ENCODE data around the gene RILPL2.
"Not testable (repeated sequence)": the region's sequence is repeated elsewhere in the genome, so short reads cannot be mapped to it uniquely, and the experiment has no call there.

RILPL2 gene

GRCh38 chr12:123384318-123384993 lies 52.0 kb downstream of the RILPL2 start:
- DNase-seq (ENCODE audit: low read depth, low spot score) = peak; percentile 29

- DNase-seq (ENCODE audit: low read depth, low spot score) = no peak
Observed at GRCh38 chr12:123382684-123383083, 53.8 kb downstream of the RILPL2 start.

- DNase-seq (ENCODE audit: low read depth, low spot score) = no peak
Observed at GRCh38 chr12:123379391-123379790, 57.1 kb downstream of the RILPL2 start.

GRCh38 chr12:123372415-123372814 lies 64.1 kb downstream of the RILPL2 start:
- DNase-seq (ENCODE audit: low read depth, low spot score) = not testable (repeated sequence)

GRCh38 chr12:123371667-123372368 lies 64.7 kb downstream of the RILPL2 start:
- DNase-seq (ENCODE audit: low read depth, low spot score) = not testable (repeated sequence)

- DNase-seq (ENCODE audit: low read depth, low spot score) = no peak
Observed at GRCh38 chr12:123369229-123369628, 67.3 kb downstream of the RILPL2 start.

- not testable (repeated sequence) for DNase-seq (ENCODE audit: low read depth, low spot score)
Observed at GRCh38 chr12:123368431-123368830, 68.1 kb downstream of the RILPL2 start.

- no peak for DNase-seq (ENCODE audit: low read depth, low spot score)
Observed at GRCh38 chr12:123367511-123367910, 69.0 kb downstream of the RILPL2 start.
